Midbrain (tissue), 1 donor: ENCODE results near the gene DAB2.
A peak's percentile ranks its signal among the peaks of the same experiment; 100 is the strongest.

Experiments
- DNase-seq: peaks from one replicate; lab custom pipeline; 2025; lab: John Stamatoyannopoulos, UW

DAB2 gene

GRCh38 chr5:39424736-39425637, at the start of gene DAB2:
DAB2 (minus strand) TSS chr5:39424980; CDS start chr5:39394320, 30,660 bp downstream.
- DNase-seq = peak; percentile 82

GRCh38 chr5:39473156-39473775, 48.5 kb upstream of the DAB2 start:
- no peak for DNase-seq

GRCh38 chr5:39471836-39472508, 47.2 kb upstream of the DAB2 start:
- DNase-seq = no peak

GRCh38 chr5:39470811-39471210, 46.0 kb upstream of the DAB2 start:
- no peak for DNase-seq

GRCh38 chr5:39469777-39470415, 45.1 kb upstream of the DAB2 start:
- no peak for DNase-seq

GRCh38 chr5:39469176-39469575, 44.4 kb upstream of the DAB2 start:
- DNase-seq = no peak

- DNase-seq = no peak
Measured at GRCh38 chr5:39466846-39467245, 42.1 kb upstream of the DAB2 start.

- DNase-seq = no peak
Measured at GRCh38 chr5:39465843-39466242, 41.1 kb upstream of the DAB2 start.

- DNase-seq = no peak
Measured at GRCh38 chr5:39465097-39465496, 40.3 kb upstream of the DAB2 start.

GRCh38 chr5:39464088-39464487, 39.3 kb upstream of the DAB2 start:
- DNase-seq = no peak

GRCh38 chr5:39462211-39462610, 37.4 kb upstream of the DAB2 start:
- no peak for DNase-seq

GRCh38 chr5:39461007-39461682, 36.4 kb upstream of the DAB2 start:
- DNase-seq = peak; percentile 6

- DNase-seq = no peak
Measured at GRCh38 chr5:39459907-39460306, 35.1 kb upstream of the DAB2 start.

- DNase-seq = no peak
Measured at GRCh38 chr5:39459071-39459470, 34.3 kb upstream of the DAB2 start.

GRCh38 chr5:39455645-39456044, 30.9 kb upstream of the DAB2 start:
- no peak for DNase-seq

GRCh38 chr5:39453606-39454005, 28.8 kb upstream of the DAB2 start:
- no peak for DNase-seq

GRCh38 chr5:39452846-39453245, 28.1 kb upstream of the DAB2 start:
- DNase-seq = no peak

- no peak for DNase-seq
Measured at GRCh38 chr5:39451276-39451941, 26.6 kb upstream of the DAB2 start.

- DNase-seq = no peak
Measured at GRCh38 chr5:39450487-39450886, 25.7 kb upstream of the DAB2 start.

- DNase-seq = no peak
Measured at GRCh38 chr5:39449591-39449990, 24.8 kb upstream of the DAB2 start.

- DNase-seq = no peak
Measured at GRCh38 chr5:39448506-39449128, 23.8 kb upstream of the DAB2 start.
